Stimulated activated CD8-positive, alpha-beta memory T cell treated with anti-CD3 and anti-CD28 coated beads, Interleukin-4, amount 100 ng/mL, for 4 hours (primary cell): ENCODE measurements around the gene TEX9.
"Not testable (repeated sequence)": the region's sequence is repeated elsewhere in the genome, so short reads cannot be mapped to it uniquely, and the experiment has no call there.

Experiments used
- DNase-seq, 2 donors: peaks; one replicate each; pipeline ENCODE4 v3.0.0-alpha.2; 2020; ENCODE audit warnings: low read depth in 2 of 2, low spot score in 1 of 2

Gene TEX9

DNA sequence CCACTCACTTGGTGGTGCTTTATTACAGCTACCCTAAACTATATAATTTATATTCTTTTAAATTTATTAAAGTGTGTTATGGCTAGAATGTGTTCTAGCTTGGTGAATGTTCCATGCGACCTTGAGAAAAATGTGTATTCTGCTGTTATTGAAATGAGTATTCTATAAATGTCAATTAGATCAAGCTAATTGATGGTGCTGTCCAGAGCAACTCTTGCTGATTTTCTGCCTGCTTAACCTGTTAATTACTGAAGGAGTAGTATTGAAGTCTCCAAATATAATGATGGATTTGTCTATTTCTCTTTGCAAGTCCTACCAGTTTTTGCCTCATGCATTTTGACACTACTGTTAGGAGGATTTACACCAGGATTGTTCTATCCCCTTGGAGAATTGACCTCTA is 3.2 kb upstream of the TEX9 start:
- DNase-seq, result no peak

DNA sequence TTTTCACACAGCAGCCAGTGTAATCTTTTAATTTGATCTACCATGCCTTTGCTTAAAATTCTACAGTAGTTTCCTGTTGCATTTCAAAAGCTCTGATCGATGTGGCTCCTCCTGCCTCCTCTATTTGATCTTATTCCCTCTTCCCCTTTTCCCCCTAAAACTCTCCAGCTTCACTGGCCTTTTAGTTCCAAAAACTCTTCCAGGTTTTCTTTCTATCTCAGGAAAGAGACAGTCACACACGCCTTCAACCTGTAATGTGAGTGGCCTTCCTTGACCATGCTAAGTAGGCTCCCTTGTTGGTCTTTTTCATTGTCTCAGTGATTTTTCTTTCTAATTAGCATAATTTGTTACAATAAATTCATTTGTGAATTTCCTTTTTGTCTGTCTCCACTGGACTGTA is 985 bp downstream of the TEX9 start:
- no peak for DNase-seq

- no peak for DNase-seq
These were observed 1.9 kb downstream of the TEX9 start for GRCh38 chr15:56367156-56367555.

- no peak for DNase-seq
These were observed 4.0 kb downstream of the TEX9 start for GRCh38 chr15:56369234-56369633.

- DNase-seq, result no peak
These were observed 6.4 kb downstream of the TEX9 start for GRCh38 chr15:56371495-56372147.

DNA sequence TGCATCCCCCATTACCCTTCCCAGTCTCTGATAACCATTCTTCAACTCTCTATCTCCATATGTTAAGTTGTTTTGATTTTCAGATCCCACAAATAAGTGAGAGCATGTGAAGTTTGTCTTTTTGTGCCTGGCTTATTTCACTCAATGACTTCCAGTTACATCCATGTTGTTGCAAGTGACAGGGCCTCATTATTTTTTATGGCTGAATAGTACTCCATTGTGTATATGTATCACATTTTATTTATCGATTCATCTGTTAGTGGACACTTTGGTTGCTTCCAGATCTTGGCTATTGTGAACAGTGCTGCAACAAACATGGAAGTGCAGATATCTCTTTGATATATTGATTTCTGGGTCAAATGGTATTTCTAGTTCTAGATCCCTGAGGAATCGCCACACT is 9.5 kb downstream of the TEX9 start:
- not testable (repeated sequence) for DNase-seq

GRCh38 chr15:56377822-56378221 is 12.6 kb downstream of the TEX9 start:
- not testable (repeated sequence) for DNase-seq

- no peak for DNase-seq
These were observed 17.8 kb downstream of the TEX9 start for GRCh38 chr15:56383010-56383409.

DNA sequence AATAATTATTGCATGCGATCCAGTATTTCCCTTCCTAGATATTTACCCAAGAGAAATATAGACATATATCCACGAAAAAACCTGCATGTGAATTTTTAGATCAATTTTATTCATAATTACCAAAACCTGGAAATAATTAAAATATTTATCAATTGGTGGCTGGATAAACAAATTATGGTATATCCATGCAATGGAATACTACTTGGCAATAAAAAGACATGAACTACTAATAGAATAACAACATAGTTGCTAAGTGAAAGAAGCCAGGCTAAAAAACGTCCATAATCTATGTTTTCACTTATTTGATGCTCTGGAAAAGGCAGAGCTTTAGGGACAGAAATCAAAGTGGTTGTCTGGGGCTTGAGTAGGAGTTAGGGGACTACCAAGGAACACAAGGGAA is 20.7 kb downstream of the TEX9 start:
- no peak for DNase-seq

DNA sequence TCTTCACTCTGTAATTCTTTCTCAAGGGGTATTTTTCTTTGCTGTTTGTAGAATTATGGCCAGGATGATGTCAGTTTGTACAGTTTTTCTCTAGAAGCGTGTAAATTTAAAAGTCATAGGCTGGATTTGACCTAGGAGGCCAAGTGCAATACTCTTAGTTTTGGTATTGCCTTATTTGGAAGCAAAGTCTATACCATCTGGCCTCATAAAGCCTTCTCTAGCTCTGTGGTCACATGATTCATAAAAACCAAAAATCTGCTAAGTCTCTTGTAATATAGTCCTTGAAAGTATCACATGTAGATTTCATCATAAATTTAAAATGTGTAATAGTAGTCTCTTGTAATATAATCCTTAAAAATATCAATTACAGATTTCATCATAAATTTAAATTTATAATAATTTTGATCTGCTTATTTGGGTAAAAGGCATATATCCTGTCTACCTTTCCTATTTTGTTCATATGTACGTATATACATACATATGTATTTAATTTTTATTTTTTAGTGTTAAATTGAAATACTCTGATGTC is 25.6 kb downstream of the TEX9 start:
- DNase-seq, result no peak

GRCh38 chr15:56393277-56393676 is 28.1 kb downstream of the TEX9 start:
- DNase-seq, result no peak

DNA sequence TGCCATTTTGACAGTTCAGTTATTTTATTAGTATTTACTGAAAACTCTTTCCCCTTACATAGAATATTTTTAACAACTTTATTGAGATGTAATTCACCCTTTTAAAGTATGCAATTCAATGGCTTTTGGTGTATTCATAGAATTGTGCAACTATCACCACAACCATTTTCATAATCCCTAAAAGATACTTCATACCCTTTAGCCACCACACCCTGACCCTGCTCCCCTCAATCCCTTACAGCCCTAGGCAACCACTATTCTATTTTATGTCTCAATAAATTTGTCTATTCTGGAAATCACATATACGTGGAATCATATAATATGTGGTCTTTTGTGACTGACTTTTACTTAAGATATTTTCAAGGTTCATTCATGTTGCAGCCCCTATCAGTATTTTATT is 29.7 kb downstream of the TEX9 start:
- DNase-seq, result no peak

GRCh38 chr15:56397325-56397724 is 32.1 kb downstream of the TEX9 start:
- not testable (repeated sequence) for DNase-seq

- not testable (repeated sequence) for DNase-seq
These were observed 34.0 kb downstream of the TEX9 start for GRCh38 chr15:56399209-56399608.

- DNase-seq, result no peak
These were observed 45.5 kb downstream of the TEX9 start for GRCh38 chr15:56410721-56411120.

GRCh38 chr15:56411122-56411749 is 46.0 kb downstream of the TEX9 start:
- DNase-seq, result no peak

- not testable (repeated sequence) for DNase-seq
These were observed 48.0 kb downstream of the TEX9 start for GRCh38 chr15:56413114-56413733.

- DNase-seq, result no peak
These were observed 60.0 kb downstream of the TEX9 start for GRCh38 chr15:56425276-56425675.

GRCh38 chr15:56425976-56426375 is 60.8 kb downstream of the TEX9 start:
- no peak for DNase-seq

GRCh38 chr15:56428821-56429458 is 63.7 kb downstream of the TEX9 start:
- DNase-seq, result no peak

- no peak for DNase-seq
These were observed 67.1 kb downstream of the TEX9 start for GRCh38 chr15:56432304-56432703.

DNA sequence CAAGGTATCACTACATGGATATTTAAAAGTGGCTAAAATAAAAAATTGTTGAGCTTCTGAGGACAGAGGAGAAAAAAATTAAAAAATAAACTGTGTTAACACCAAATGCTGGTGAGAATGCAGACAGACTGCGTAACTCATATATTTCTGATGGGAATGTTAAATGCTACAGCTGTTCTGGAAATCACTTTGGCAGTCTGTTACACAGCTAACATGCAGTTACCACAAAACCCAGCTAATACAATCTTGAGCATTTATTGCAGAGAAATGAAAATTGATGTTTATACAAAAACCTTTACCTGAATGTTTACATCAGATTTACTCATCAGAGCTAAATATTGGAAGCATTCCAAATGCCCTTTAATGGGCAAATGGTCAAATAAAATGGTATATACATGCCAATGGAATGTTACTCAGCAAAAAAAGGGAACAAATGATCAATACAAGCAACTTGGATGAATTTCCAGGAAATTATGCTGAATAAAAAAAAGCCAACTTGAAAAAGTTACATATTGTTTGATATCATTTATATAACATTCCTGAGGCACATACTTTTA is 75.1 kb downstream of the TEX9 start:
- DNase-seq, result no peak
